ENCODE results near the gene MARCHF10. TPM values are rescaled to one million over a fixed set of nuclear protein-coding genes. Genes with fewer than 3 reads are reported as not detected.

MARCHF10 gene
- total and polyA plus RNA-seq, 2 of the 4 experiments (the other 2 are of a cell fraction), result 0.18 to 0.74 TPM

GRCh38 chr17:62738281-62738680 lies 69.8 kb downstream of the MARCHF10 start:
- Histone ChIP-seq H3K4me1 (ENCODE audit: control insufficient read depth, insufficient read depth, low read length) (0 out of 2 replicates have a peak, but pooled peaks cover 2% of the 10 kb centered on the region), H3K4me2 (ENCODE audit: low read depth, low read length) (no peak overlapping the region), H3K27ac (ENCODE audit: insufficient read depth, low read length) (no peak overlapping the region), H2AFZ (replicated peaks; ENCODE audit: low read length, poor library complexity) (no peak overlapping the region), H3K18ac (ENCODE audit: low read depth, low read length) (no peak overlapping the region), H4K5ac (ENCODE audit: low read depth, low read length) (no peak overlapping the region), H3K79me1 (ENCODE audit: low read depth in 1 of 2, low read length in 2 of 2) (no peaks in the 10 kb centered on the region), H2BK15ac (ENCODE audit: low read depth, low read length) (no peak overlapping the region), H3K9me1 (ENCODE audit: insufficient read depth, low read length) (no peaks in the 10 kb centered on the region), H2BK20ac (ENCODE audit: low read depth, low read length) (no peak overlapping the region), H2AK9ac (replicated peaks; ENCODE audit: low read depth, low read length, poor library complexity) (no peak overlapping the region), H3K23ac (ENCODE audit: low read depth, low read length) (no peak overlapping the region), H4K20me1 (ENCODE audit: insufficient read depth, low read length) (no peaks in the 10 kb centered on the region), H2BK120ac (ENCODE audit: low read depth, low read length) (no peak overlapping the region), H2BK5ac (ENCODE audit: low read depth, low read length, poor library complexity, severe bottlenecking) (no peak overlapping the region), H2AK5ac (ENCODE audit: low read depth, low read length) (no peak overlapping the region), H3K9me3 (ENCODE audit: control insufficient read depth, insufficient read depth, low read length) (no peaks in the 10 kb centered on the region), H3K56ac (ENCODE audit: extremely low read depth, insufficient read depth, low read length) (no peak overlapping the region), H3K4ac (ENCODE audit: low read depth, low read length) (no peak overlapping the region), H4K91ac (ENCODE audit: insufficient read depth, low read depth, low read length) (no peak overlapping the region), H3K14ac (replicated peaks; ENCODE audit: low read depth, low read length) (no peak overlapping the region), H4K8ac (ENCODE audit: low read depth in 2 of 2, low read length in 2 of 2) (no peak overlapping the region), H3K4me3 (ENCODE audit: insufficient read depth, low read depth, low read length) (no peak overlapping the region), H3K9ac (ENCODE audit: low read depth, low read length) (no peak overlapping the region), H3K27me3 (ENCODE audit: control insufficient read depth, insufficient read depth, low read length) (0 out of 2 replicates have a peak, but pooled peaks cover 1% of the 10 kb centered on the region), H3K36me3 (ENCODE audit: control insufficient read depth, insufficient read depth, low read length) (no peaks in the 10 kb centered on the region)
- intact Hi-C loops (cut with micrococcal nuclease), result no loop called here
- ChIA-PET CTCF (no interaction called here), POLR2A (ENCODE audit: unreplicated experiment) (no interaction called here)
- dilution Hi-C loops (cut with HindIII; ENCODE audit: low sequenced_read_pairs, unreplicated experiment), result no loop called here
- in situ Hi-C loops (cut with MboI; ENCODE audit: low sequenced_read_pairs), result no loop called here
- DNase-seq (no peak), ATAC-seq (ENCODE audit: low read depth) (no peak)
- TF ChIP-seq RAD21 (IDR thresholded peaks at IDR 0.05; ENCODE audit: low read length), result no peak
- 84% methylated on average over 4 of the region's 9 CpGs; no CpG with 5 or more reads in 1 of the 2 experiments for WGBS, 2 experiments (ENCODE audit: extremely low coverage in 2 of 2, insufficient read length in 1 of 2)
- no TSS peak for BruUV-seq (replicated peaks)

All from IMR-90 (cell line).